ENCODE measurements around the gene ALK.

DNA sequence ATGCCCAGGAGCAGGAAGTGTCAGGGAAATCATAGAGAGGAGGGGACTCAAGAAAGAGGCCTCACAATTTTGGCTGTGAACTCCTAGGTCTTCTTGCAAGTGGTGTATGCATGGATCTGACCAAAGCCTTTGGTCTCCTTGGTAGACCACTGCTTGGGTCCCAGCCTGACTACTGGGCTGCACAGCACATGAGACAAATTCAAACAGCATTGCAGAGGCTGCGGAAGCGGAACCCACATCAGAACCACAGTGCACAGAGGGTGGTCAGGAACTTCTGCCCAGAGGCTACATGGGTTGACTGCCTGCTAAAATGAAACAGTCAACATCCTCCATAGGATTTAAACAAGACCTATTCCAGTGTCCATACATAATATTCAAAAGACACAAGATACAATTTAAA, 766.8 kb downstream of the ALK start:
- TF ChIP-seq, protein P1, sequence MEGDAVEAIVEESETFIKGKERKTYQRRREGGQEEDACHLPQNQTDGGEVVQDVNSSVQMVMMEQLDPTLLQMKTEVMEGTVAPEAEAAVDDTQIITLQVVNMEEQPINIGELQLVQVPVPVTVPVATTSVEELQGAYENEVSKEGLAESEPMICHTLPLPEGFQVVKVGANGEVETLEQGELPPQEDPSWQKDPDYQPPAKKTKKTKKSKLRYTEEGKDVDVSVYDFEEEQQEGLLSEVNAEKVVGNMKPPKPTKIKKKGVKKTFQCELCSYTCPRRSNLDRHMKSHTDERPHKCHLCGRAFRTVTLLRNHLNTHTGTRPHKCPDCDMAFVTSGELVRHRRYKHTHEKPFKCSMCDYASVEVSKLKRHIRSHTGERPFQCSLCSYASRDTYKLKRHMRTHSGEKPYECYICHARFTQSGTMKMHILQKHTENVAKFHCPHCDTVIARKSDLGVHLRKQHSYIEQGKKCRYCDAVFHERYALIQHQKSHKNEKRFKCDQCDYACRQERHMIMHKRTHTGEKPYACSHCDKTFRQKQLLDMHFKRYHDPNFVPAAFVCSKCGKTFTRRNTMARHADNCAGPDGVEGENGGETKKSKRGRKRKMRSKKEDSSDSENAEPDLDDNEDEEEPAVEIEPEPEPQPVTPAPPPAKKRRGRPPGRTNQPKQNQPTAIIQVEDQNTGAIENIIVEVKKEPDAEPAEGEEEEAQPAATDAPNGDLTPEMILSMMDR (IDR thresholded peaks at IDR 0.05) = no peak
- TF ChIP-seq POLR2A (IDR thresholded peaks at IDR 0.05) (no peak), EP300 (IDR thresholded peaks at IDR 0.05) (no peak)
